AG09319 (cell line): ENCODE results near the gene ITFG1.
"Not testable (repeated sequence)": the region's sequence is repeated elsewhere in the genome, so short reads cannot be mapped to it uniquely, and the experiment has no call there.

Experiments
- DNase-seq: peaks from one replicate; pipeline ENCODE4 v3.0.0-alpha.2; 2010; ENCODE audit warnings: low read depth; ENCODE audit errors: extremely low read depth
- CTCF ChIP-seq: IDR thresholded peaks from 2 replicates; pipeline ENCODE4 v1.5.1; 2011; ENCODE audit warnings: low read depth, mild to moderate bottlenecking, inconsistent platforms, low read length, moderate library complexity

The ITFG1 gene

GRCh38 chr16:47374629-47375028 lies 86.2 kb downstream of the ITFG1 start:
- no peak for TF ChIP-seq CTCF
- no peak for DNase-seq

GRCh38 chr16:47371271-47372014 lies 89.4 kb downstream of the ITFG1 start:
- DNase-seq: no peak
- TF ChIP-seq CTCF: no peak

- no peak for DNase-seq
- TF ChIP-seq CTCF: no peak
These were observed 90.3 kb downstream of the ITFG1 start for GRCh38 chr16:47370536-47370935.

GRCh38 chr16:47366228-47366627 lies 94.6 kb downstream of the ITFG1 start:
- no peak for TF ChIP-seq CTCF
- no peak for DNase-seq

- no peak for TF ChIP-seq CTCF
- DNase-seq: no peak
These were observed 97.1 kb downstream of the ITFG1 start for GRCh38 chr16:47363761-47364160.

GRCh38 chr16:47359478-47359877 lies 101.4 kb downstream of the ITFG1 start:
- no peak for DNase-seq
- TF ChIP-seq CTCF: no peak

GRCh38 chr16:47358816-47359215 lies 102.0 kb downstream of the ITFG1 start:
- TF ChIP-seq CTCF: no peak
- no peak for DNase-seq

- DNase-seq: not testable (repeated sequence)
These were observed 111.8 kb downstream of the ITFG1 start for GRCh38 chr16:47349029-47349428.

GRCh38 chr16:47347021-47347696 lies 113.7 kb downstream of the ITFG1 start:
- DNase-seq: not testable (repeated sequence)
